ENCODE measurements around the gene TBCCD1. TPM values are rescaled to one million over a fixed set of nuclear protein-coding genes. Genes with fewer than 3 reads are reported as not detected.

The TBCCD1 gene
- total and polyA plus RNA-seq, 2 donors (not counting 3 experiments of a cell fraction or from before 2014, with no cell fraction given): 16.5 to 16.6 TPM

- CTCF ChIA-PET: interaction anchor here (0.8 to 1.9 kb wide), 4 partner anchors 19 to 634 kb away, joined by 3 to 5 read pairs (median 4); no protein-coding TSS in a partner anchor
- POLR2A ChIA-PET: no interaction called here
Observed at GRCh38 chr3:186577521-186577920, 10.4 kb upstream of the TBCCD1 start.

More at GRCh38 chr3:186577521-186577920, 10.4 kb upstream of the TBCCD1 start:
- H3K79me2 ChIP-seq (ENCODE audit: control insufficient read depth, insufficient read depth, low read length): no peaks in the 10 kb centered on the region
- no peak overlapping the region for H3K4me2 ChIP-seq (ENCODE audit: insufficient read depth, low read length)
- no peak overlapping the region for H3K9ac ChIP-seq (replicated peaks; ENCODE audit: extremely low read depth, insufficient read depth, low read length)
- H4K20me1 ChIP-seq (replicated peaks; ENCODE audit: control insufficient read depth, extremely low read depth, insufficient read depth, low read length): no peaks in the 10 kb centered on the region
- H3K9me1 ChIP-seq (replicated peaks; ENCODE audit: control insufficient read depth, extremely low read depth, insufficient read depth, low read length): no peaks in the 10 kb centered on the region
- H3K27me3 ChIP-seq (ENCODE audit: control insufficient read depth in 2 of 2, insufficient read depth in 2 of 2, low read length in 2 of 2): no peaks in the 10 kb centered on the region
- H3K27ac ChIP-seq (ENCODE audit: insufficient read depth, low read depth, low read length): no peak overlapping the region
- no peaks in the 10 kb centered on the region for H3K9me3 ChIP-seq (replicated peaks; ENCODE audit: control insufficient read depth, insufficient read depth, low read length)
- BruUV-seq (replicated peaks): no TSS peak
- H3K36me3 ChIP-seq (ENCODE audit: control insufficient read depth in 2 of 2, extremely low read depth in 1 of 2, insufficient read depth in 2 of 2, low read length in 2 of 2): peaks cover 15 to 24% of the 10 kb centered on the region in 2 experiments
- no peaks in the 10 kb centered on the region for H3K4me1 ChIP-seq (ENCODE audit: control insufficient read depth, extremely low read depth, insufficient read depth, low read length)
- DNase-seq (ENCODE audit: low read depth, low spot score) (no peak), FAIRE-seq (no peak)
- TF ChIP-seq POLR2A (IDR thresholded peaks at IDR 0.05; ENCODE audit: low read depth, low read length) (no peak), MAX (IDR thresholded peaks at IDR 0.05; ENCODE audit: insufficient read depth, insufficient read length) (no peak), JUN (IDR thresholded peaks at IDR 0.05; ENCODE audit: borderline replicate concordance, insufficient read depth, insufficient read length, low read depth) (no peak), GATA2 (IDR thresholded peaks at IDR 0.05; ENCODE audit: insufficient read depth, insufficient read length, low read depth, low read length) (no peak), CTCF (IDR thresholded peaks at IDR 0.05; ENCODE audit: extremely low read depth in 1 of 2, insufficient read depth in 1 of 2, low read depth in 1 of 2, low read length in 2 of 2) (no peak), FOS (IDR thresholded peaks at IDR 0.05; ENCODE audit: borderline replicate concordance, insufficient read depth, low read length) (no peak)
- intact Hi-C loops (cut with micrococcal nuclease): no loop called here
- H3K4me3 ChIP-seq (replicated peaks in 1 of 3; ENCODE audit: insufficient read depth in 1 of 3, low read depth in 1 of 3, low read length in 3 of 3): no peak overlapping the region
- dilution Hi-C loops (cut with MboI; ENCODE audit: extremely low pct_ligation_motif_present, low sequenced_read_pairs): no loop called here
- no peak overlapping the region for H2AFZ ChIP-seq (ENCODE audit: low read depth, low read length)
